WERI-Rb-1 (cell line): Measurements from ENCODE around the gene PSMC2.

Experiments used
- DNase-seq: peaks from one replicate; pipeline ENCODE4 v3.0.0-alpha.2; 2020
- H3K27ac ChIP-seq: fragments of 250-450 bp; sonication (Bioruptor Pico); 2 replicates; pipeline ENCODE4 v1.5.1; 2020; ENCODE audit warnings: mild to moderate bottlenecking, moderate library complexity
- H3K27me3 ChIP-seq: fragments of 250-450 bp; sonication (Bioruptor Pico); 2 replicates; pipeline ENCODE4 v1.5.1; 2021; ENCODE audit warnings: mild to moderate bottlenecking, low read depth, moderate library complexity; ENCODE audit not compliant: insufficient read depth, severe bottlenecking
- H3K36me3 ChIP-seq: fragments of 250-450 bp; sonication (Bioruptor Pico); 2 replicates; pipeline ENCODE4 v1.5.1; 2020; ENCODE audit warnings: mild to moderate bottlenecking, moderate library complexity
- H3K4me3 ChIP-seq: 2 replicates; pipeline ENCODE4 v1.5.1; 2011; ENCODE audit warnings: low read depth, mild to moderate bottlenecking, control low read depth, low read length
- H3K9me3 ChIP-seq: fragments of 250-450 bp; sonication (Bioruptor Pico); 2 replicates; pipeline ENCODE4 v1.5.1; 2021; ENCODE audit warnings: mild to moderate bottlenecking, moderate library complexity; ENCODE audit not compliant: severe bottlenecking
- CTCF ChIP-seq: IDR thresholded peaks from 2 replicates; pipeline ENCODE4 v1.5.1; 2011; ENCODE audit warnings: low read depth, mild to moderate bottlenecking, control low read depth, inconsistent platforms, low read length

PSMC2 gene

GRCh38 chr7:103314852-103315251, 32.6 kb upstream of the PSMC2 start:
- Histone ChIP-seq H3K27ac (no peak overlapping the region), H3K4me3 (no peak overlapping the region), H3K9me3 (no peaks in the 10 kb centered on the region), H3K27me3 (no peaks in the 10 kb centered on the region), H3K36me3 (peaks cover 95% of the 10 kb centered on the region)
- no peak for DNase-seq
- no peak for TF ChIP-seq CTCF

GRCh38 chr7:103316380-103316941, 31.0 kb upstream of the PSMC2 start:
- H3K36me3 ChIP-seq: peaks cover 95% of the 10 kb centered on the region
- TF ChIP-seq CTCF: no peak
- DNase-seq: no peak
- no peak overlapping the region for H3K27ac ChIP-seq
- H3K4me3 ChIP-seq: no peak overlapping the region
- H3K9me3 ChIP-seq: no peaks in the 10 kb centered on the region
- no peaks in the 10 kb centered on the region for H3K27me3 ChIP-seq

GRCh38 chr7:103317009-103317408, 30.4 kb upstream of the PSMC2 start:
- Histone ChIP-seq H3K9me3 (no peaks in the 10 kb centered on the region), H3K4me3 (no peak overlapping the region), H3K27me3 (no peaks in the 10 kb centered on the region), H3K27ac (no peak overlapping the region), H3K36me3 (peaks cover 95% of the 10 kb centered on the region)
- DNase-seq: no peak
- no peak for TF ChIP-seq CTCF

- no peak for DNase-seq
- no peak for TF ChIP-seq CTCF
- Histone ChIP-seq H3K27me3 (no peaks in the 10 kb centered on the region), H3K27ac (no peak overlapping the region), H3K36me3 (peaks cover 52% of the 10 kb centered on the region), H3K4me3 (no peak overlapping the region), H3K9me3 (no peaks in the 10 kb centered on the region)
Measured at GRCh38 chr7:103325744-103326143, 21.7 kb upstream of the PSMC2 start.

- H3K4me3 ChIP-seq: no peak overlapping the region
- H3K36me3 ChIP-seq: peaks cover 69% of the 10 kb centered on the region
- TF ChIP-seq CTCF: no peak
- no peaks in the 10 kb centered on the region for H3K9me3 ChIP-seq
- H3K27me3 ChIP-seq: no peaks in the 10 kb centered on the region
- DNase-seq: no peak
- no peak overlapping the region for H3K27ac ChIP-seq
Measured at GRCh38 chr7:103336761-103337160, 10.7 kb upstream of the PSMC2 start.

GRCh38 chr7:103338864-103339263, 8.6 kb upstream of the PSMC2 start:
- H3K4me3 ChIP-seq: no peak overlapping the region
- H3K27ac ChIP-seq: no peak overlapping the region
- no peaks in the 10 kb centered on the region for H3K27me3 ChIP-seq
- DNase-seq: no peak
- no peak for TF ChIP-seq CTCF
- peaks cover 81% of the 10 kb centered on the region for H3K36me3 ChIP-seq
- no peaks in the 10 kb centered on the region for H3K9me3 ChIP-seq
